ENCODE measurements around the gene AASS.

Gene AASS

DNA sequence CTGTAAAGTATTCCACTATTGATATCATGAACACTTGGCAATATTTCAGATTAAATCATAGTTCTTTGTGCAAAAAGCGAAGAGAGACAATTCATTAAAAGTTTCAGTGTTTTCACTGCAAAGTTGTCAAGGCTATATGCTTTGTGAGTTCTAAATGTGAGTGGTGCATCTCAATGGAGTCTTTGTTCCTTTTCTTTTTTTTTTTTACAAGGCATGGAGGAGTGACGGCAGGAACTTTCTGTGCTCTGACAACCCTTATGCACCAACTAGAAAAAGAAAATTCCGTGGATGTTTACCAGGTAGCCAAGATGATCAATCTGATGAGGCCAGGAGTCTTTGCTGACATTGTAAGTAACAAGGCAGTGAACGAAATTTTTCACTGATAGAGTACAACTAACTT lies 84.5 kb downstream of the AASS start:
- 74% methylated on average over 2 of the region's 4 CpGs for WGBS
- Histone ChIP-seq H2BK5ac (ENCODE audit: low read depth, low read length, poor library complexity, severe bottlenecking) (no peak overlapping the region), H3K27ac (ENCODE audit: low read length, poor library complexity, severe bottlenecking) (no peak overlapping the region), H2AFZ (ENCODE audit: low read depth, low read length) (no peak overlapping the region), H2BK15ac (ENCODE audit: low read depth, poor library complexity, severe bottlenecking) (no peak overlapping the region), H3K14ac (ENCODE audit: low read length in 2 of 2) (no peak overlapping the region), H2BK12ac (ENCODE audit: low read length in 2 of 2) (no peak overlapping the region), H3K4me2 (ENCODE audit: low read length, poor library complexity, severe bottlenecking) (no peak overlapping the region), H3K36me3 (ENCODE audit: control insufficient read depth in 1 of 2, insufficient read depth in 2 of 2, low read depth in 1 of 2, low read length in 2 of 2) (no peaks in the 10 kb centered on the region), H2BK120ac (ENCODE audit: low read depth, low read length) (no peak overlapping the region), H3K9ac (ENCODE audit: low read length) (no peak overlapping the region), H3K79me1 (replicated peaks; ENCODE audit: low read length, poor library complexity, severe bottlenecking) (no peaks in the 10 kb centered on the region), H4K8ac (ENCODE audit: low read length) (no peak overlapping the region), H3K9me3 (ENCODE audit: control insufficient read depth, low read length) (no peaks in the 10 kb centered on the region), H3K4me3 (ENCODE audit: insufficient read depth in 1 of 2, low read depth in 1 of 2, low read length in 2 of 2) (no peak overlapping the region), H2AK5ac (ENCODE audit: low read length, severe bottlenecking) (no peak overlapping the region), H3K4me1 (ENCODE audit: control insufficient read depth, insufficient read depth, low read depth, low read length) (no peaks in the 10 kb centered on the region), H4K91ac (ENCODE audit: low read length) (no peak overlapping the region), H3K23ac (ENCODE audit: low read length in 2 of 2) (no peak overlapping the region), H3K4ac (ENCODE audit: low read depth in 1 of 2, low read length in 2 of 2) (no peak overlapping the region), H3K18ac (ENCODE audit: low read depth in 1 of 2, low read length in 2 of 2) (no peak overlapping the region), H3K27me3 (ENCODE audit: control insufficient read depth in 1 of 2, insufficient read depth in 1 of 2, low read length in 2 of 2) (no peaks in the 10 kb centered on the region)
- no peak for DNase-seq

- no peak overlapping the region for H2BK12ac ChIP-seq (ENCODE audit: low read length in 2 of 2)
- no peaks in the 10 kb centered on the region for H3K4me1 ChIP-seq (ENCODE audit: control insufficient read depth, insufficient read depth, low read depth, low read length)
- H4K8ac ChIP-seq (ENCODE audit: low read length), result no peak overlapping the region
- H3K4me3 ChIP-seq (ENCODE audit: insufficient read depth in 1 of 2, low read depth in 1 of 2, low read length in 2 of 2), result no peak overlapping the region
- no peak overlapping the region for H2BK5ac ChIP-seq (ENCODE audit: low read depth, low read length, poor library complexity, severe bottlenecking)
- H3K36me3 ChIP-seq (ENCODE audit: control insufficient read depth in 1 of 2, insufficient read depth in 2 of 2, low read depth in 1 of 2, low read length in 2 of 2), result no peaks in the 10 kb centered on the region
- H3K9me3 ChIP-seq (ENCODE audit: control insufficient read depth, low read length), result no peaks in the 10 kb centered on the region
- no peak overlapping the region for H2AK5ac ChIP-seq (ENCODE audit: low read length, severe bottlenecking)
- no peak overlapping the region for H3K4ac ChIP-seq (ENCODE audit: low read depth in 1 of 2, low read length in 2 of 2)
- H3K27me3 ChIP-seq (ENCODE audit: control insufficient read depth in 1 of 2, insufficient read depth in 1 of 2, low read length in 2 of 2), result no peaks in the 10 kb centered on the region
- H3K79me1 ChIP-seq (replicated peaks; ENCODE audit: low read length, poor library complexity, severe bottlenecking), result no peaks in the 10 kb centered on the region
- H3K18ac ChIP-seq (ENCODE audit: low read depth in 1 of 2, low read length in 2 of 2), result no peak overlapping the region
- no peak for DNase-seq
- H3K14ac ChIP-seq (ENCODE audit: low read length in 2 of 2), result no peak overlapping the region
- WGBS, result 100% methylated on average over 1 of the region's 2 CpGs
- H2BK120ac ChIP-seq (ENCODE audit: low read depth, low read length), result no peak overlapping the region
- H2BK15ac ChIP-seq (ENCODE audit: low read depth, poor library complexity, severe bottlenecking), result no peak overlapping the region
- H3K4me2 ChIP-seq (ENCODE audit: low read length, poor library complexity, severe bottlenecking), result no peak overlapping the region
- H4K91ac ChIP-seq (ENCODE audit: low read length), result no peak overlapping the region
- H3K9ac ChIP-seq (ENCODE audit: low read length), result no peak overlapping the region
- no peak overlapping the region for H3K23ac ChIP-seq (ENCODE audit: low read length in 2 of 2)
- no peak overlapping the region for H2AFZ ChIP-seq (ENCODE audit: low read depth, low read length)
- no peak overlapping the region for H3K27ac ChIP-seq (ENCODE audit: low read length, poor library complexity, severe bottlenecking)
These were observed 87.1 kb downstream of the AASS start for GRCh38 chr7:122056977-122057376.

DNA sequence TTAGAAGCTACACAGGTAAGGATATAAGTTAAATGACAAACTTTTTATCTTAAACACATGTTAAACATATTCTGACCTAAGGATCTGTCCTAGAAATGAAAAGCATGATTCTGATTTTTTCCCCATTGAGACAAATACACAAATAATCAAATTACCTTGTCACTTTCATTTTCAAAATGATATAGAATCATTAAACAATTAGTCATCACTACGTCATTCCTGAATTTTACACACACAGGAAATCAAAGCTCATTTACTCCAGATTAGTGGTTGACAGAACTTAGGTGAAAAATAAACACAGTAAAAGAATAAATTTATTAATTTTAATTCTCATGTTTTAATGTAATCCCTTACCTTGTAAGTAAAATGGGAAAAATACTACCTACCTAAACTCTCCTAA lies 89.0 kb downstream of the AASS start:
- Histone ChIP-seq H3K9me3 (ENCODE audit: control insufficient read depth, low read length) (no peaks in the 10 kb centered on the region), H3K23ac (ENCODE audit: low read length in 2 of 2) (no peak overlapping the region), H2BK5ac (ENCODE audit: low read depth, low read length, poor library complexity, severe bottlenecking) (no peak overlapping the region), H3K18ac (ENCODE audit: low read depth in 1 of 2, low read length in 2 of 2) (no peak overlapping the region), H2BK15ac (ENCODE audit: low read depth, poor library complexity, severe bottlenecking) (no peak overlapping the region), H4K91ac (ENCODE audit: low read length) (no peak overlapping the region), H2BK120ac (ENCODE audit: low read depth, low read length) (no peak overlapping the region), H3K9ac (ENCODE audit: low read length) (no peak overlapping the region), H2AK5ac (ENCODE audit: low read length, severe bottlenecking) (no peak overlapping the region), H3K14ac (ENCODE audit: low read length in 2 of 2) (no peak overlapping the region), H4K8ac (ENCODE audit: low read length) (no peak overlapping the region), H3K27ac (ENCODE audit: low read length, poor library complexity, severe bottlenecking) (no peak overlapping the region), H3K4ac (ENCODE audit: low read depth in 1 of 2, low read length in 2 of 2) (no peak overlapping the region), H3K27me3 (ENCODE audit: control insufficient read depth in 1 of 2, insufficient read depth in 1 of 2, low read length in 2 of 2) (no peaks in the 10 kb centered on the region), H3K36me3 (ENCODE audit: control insufficient read depth in 1 of 2, insufficient read depth in 2 of 2, low read depth in 1 of 2, low read length in 2 of 2) (no peaks in the 10 kb centered on the region), H2BK12ac (ENCODE audit: low read length in 2 of 2) (no peak overlapping the region), H3K4me2 (ENCODE audit: low read length, poor library complexity, severe bottlenecking) (no peak overlapping the region), H3K79me1 (replicated peaks; ENCODE audit: low read length, poor library complexity, severe bottlenecking) (no peaks in the 10 kb centered on the region), H3K4me1 (ENCODE audit: control insufficient read depth, insufficient read depth, low read depth, low read length) (no peaks in the 10 kb centered on the region), H2AFZ (ENCODE audit: low read depth, low read length) (no peak overlapping the region), H3K4me3 (ENCODE audit: insufficient read depth in 1 of 2, low read depth in 1 of 2, low read length in 2 of 2) (no peak overlapping the region)
- WGBS, result no CpG with 5 or more reads among the region's 1 CpG
- DNase-seq, result no peak

DNA sequence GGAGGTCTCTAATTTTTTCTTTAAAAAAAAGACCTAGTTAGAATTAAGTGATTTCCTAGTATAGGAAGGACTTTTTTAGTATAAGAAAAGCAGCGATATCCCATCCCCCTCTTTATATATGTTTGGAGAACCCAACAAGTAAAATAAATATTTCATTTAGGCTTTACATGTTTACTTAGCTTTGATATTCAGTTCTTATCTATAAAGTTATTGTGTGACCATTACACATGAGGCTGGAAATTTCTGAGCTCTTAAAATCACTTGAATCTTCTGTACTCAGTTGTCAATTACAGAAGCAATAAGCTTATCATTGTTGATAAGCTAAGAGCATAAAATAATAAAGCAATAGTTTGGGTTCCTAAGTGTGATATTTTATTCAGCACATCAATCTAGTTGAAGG lies 89.7 kb downstream of the AASS start:
- Histone ChIP-seq H2BK120ac (ENCODE audit: low read depth, low read length) (no peak overlapping the region), H3K27me3 (ENCODE audit: control insufficient read depth in 1 of 2, insufficient read depth in 1 of 2, low read length in 2 of 2) (no peaks in the 10 kb centered on the region), H3K14ac (ENCODE audit: low read length in 2 of 2) (no peak overlapping the region), H2BK5ac (ENCODE audit: low read depth, low read length, poor library complexity, severe bottlenecking) (no peak overlapping the region), H4K91ac (ENCODE audit: low read length) (no peak overlapping the region), H3K4me2 (ENCODE audit: low read length, poor library complexity, severe bottlenecking) (no peak overlapping the region), H3K18ac (ENCODE audit: low read depth in 1 of 2, low read length in 2 of 2) (no peak overlapping the region), H2BK12ac (ENCODE audit: low read length in 2 of 2) (no peak overlapping the region), H3K9ac (ENCODE audit: low read length) (no peak overlapping the region), H2BK15ac (ENCODE audit: low read depth, poor library complexity, severe bottlenecking) (no peak overlapping the region), H2AFZ (ENCODE audit: low read depth, low read length) (no peak overlapping the region), H3K79me1 (replicated peaks; ENCODE audit: low read length, poor library complexity, severe bottlenecking) (no peaks in the 10 kb centered on the region), H3K9me3 (ENCODE audit: control insufficient read depth, low read length) (no peaks in the 10 kb centered on the region), H3K27ac (ENCODE audit: low read length, poor library complexity, severe bottlenecking) (no peak overlapping the region), H3K23ac (ENCODE audit: low read length in 2 of 2) (no peak overlapping the region), H4K8ac (ENCODE audit: low read length) (no peak overlapping the region), H3K4me3 (ENCODE audit: insufficient read depth in 1 of 2, low read depth in 1 of 2, low read length in 2 of 2) (no peak overlapping the region), H3K4me1 (ENCODE audit: control insufficient read depth, insufficient read depth, low read depth, low read length) (no peaks in the 10 kb centered on the region), H3K4ac (ENCODE audit: low read depth in 1 of 2, low read length in 2 of 2) (no peak overlapping the region), H3K36me3 (ENCODE audit: control insufficient read depth in 1 of 2, insufficient read depth in 2 of 2, low read depth in 1 of 2, low read length in 2 of 2) (no peaks in the 10 kb centered on the region), H2AK5ac (ENCODE audit: low read length, severe bottlenecking) (no peak overlapping the region)
- WGBS, result no CpG with 5 or more reads among the region's 1 CpG
- no peak for DNase-seq
